Measurements from ENCODE around the gene CD68.
A peak's percentile ranks its signal among the peaks of the same experiment; 100 is the strongest.

Gene CD68

DNA sequence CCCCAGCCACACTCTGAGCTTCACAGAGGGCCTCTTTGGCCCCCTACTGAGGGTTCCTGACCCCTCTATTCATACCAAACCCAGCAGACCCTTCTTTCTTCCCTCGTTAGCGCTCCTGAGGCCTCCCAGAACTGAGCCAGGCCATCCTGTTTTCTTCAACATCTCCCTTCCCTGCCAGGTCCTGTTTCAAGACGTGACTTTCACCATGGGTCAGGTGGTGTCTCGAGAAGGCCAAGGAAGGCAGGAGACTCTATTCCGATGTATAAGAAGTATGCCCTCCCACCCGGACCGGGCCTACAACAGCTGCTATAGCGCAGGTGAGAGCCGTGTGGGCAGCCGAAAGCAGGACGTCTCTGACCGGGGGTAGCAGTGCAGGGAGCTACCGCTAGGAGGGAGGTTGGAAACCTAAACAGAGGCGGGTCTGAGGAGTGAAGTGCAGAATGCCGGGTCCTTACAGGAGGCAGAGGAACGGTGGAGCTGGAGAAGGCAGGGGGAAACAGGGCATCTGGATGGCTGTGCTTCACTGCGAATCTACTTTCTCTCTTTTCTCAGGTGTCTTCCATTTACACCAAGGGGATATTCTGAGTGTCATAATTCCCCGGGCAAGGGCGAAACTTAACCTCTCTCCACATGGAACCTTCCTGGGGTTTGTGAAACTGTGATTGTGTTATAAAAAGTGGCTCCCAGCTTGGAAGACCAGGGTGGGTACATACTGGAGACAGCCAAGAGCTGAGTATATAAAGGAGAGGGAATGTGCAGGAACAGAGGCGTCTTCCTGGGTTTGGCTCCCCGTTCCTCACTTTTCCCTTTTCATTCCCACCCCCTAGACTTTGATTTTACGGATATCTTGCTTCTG lies 19.0 kb upstream of the CD68 start:
- no peak for DNase-seq

GRCh38 chr17:7561028-7561575 lies 18.3 kb upstream of the CD68 start:
- DNase-seq = no peak

DNA sequence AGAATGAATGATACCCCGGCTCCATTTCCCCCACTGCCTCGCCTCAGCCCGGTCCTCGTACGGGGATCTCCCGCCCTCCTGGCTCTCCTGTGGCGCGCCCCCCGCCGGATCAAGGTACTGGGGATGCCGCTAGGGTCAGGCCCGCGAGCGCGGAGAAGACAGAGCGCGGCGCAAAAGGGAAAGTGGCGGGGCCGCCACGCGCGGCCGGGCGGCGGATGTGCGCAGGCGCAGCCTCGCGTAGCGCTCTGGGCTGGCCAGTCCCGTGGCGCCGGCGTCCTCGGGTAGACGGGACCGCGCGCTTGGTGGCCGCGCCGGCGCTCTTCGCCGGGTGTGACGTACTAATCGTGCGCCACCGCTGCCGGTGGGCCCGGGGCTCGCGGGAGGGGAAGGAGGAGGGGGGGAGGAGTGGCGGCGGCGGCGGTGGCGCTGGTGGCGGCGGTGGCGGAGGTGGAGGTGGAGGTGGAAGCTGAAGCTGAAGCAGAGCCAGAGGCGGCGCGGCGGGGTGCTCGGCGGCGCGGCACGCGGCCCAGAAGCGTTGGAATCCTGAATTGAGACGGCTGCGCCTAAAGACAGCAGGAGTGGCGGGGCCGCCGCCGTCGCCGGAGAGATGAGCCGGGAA lies 17.7 kb upstream of the CD68 start, which contains the start of gene SENP3:
TSS of gene SENP3 (plus strand) at position 331 of the 619 bp plus-strand sequence. CDS start 1,158 bp downstream, outside the sequence.
- DNase-seq = no peak

DNA sequence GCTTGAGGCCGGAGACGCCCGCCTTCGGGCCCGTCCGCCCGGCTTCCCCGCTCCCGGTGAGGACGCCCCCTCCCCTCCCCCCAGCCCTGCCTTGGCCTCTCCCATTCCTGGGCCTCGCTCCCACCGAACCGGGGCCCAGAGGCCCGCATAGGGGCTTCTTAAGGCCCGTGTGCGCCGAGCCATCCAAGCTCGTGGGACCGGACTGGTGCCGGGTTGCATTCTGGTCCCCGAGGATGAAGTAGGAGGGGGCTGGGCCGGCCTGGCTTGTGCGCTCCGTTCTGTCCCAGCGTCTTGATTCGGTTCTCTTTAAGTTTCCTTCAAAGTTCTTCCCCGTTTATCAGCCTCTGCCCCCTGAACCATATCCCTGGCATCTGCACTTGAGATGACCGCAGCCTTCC lies 17.2 kb upstream of the CD68 start:
- no peak for DNase-seq

- DNase-seq = no peak
These were observed 16.1 kb upstream of the CD68 start for GRCh38 chr17:7563115-7563869.

- no peak for DNase-seq
These were observed 9.9 kb upstream of the CD68 start for GRCh38 chr17:7569571-7569970.

GRCh38 chr17:7570351-7570750 lies 9.1 kb upstream of the CD68 start:
- no peak for DNase-seq

GRCh38 chr17:7572338-7572587 lies 7.2 kb upstream of the CD68 start:
- no peak for DNase-seq

- peak; percentile 76 for DNase-seq
These were observed 6.7 kb upstream of the CD68 start for GRCh38 chr17:7572588-7573323.

GRCh38 chr17:7573324-7574080 lies 5.9 kb upstream of the CD68 start:
- DNase-seq = no peak

DNA sequence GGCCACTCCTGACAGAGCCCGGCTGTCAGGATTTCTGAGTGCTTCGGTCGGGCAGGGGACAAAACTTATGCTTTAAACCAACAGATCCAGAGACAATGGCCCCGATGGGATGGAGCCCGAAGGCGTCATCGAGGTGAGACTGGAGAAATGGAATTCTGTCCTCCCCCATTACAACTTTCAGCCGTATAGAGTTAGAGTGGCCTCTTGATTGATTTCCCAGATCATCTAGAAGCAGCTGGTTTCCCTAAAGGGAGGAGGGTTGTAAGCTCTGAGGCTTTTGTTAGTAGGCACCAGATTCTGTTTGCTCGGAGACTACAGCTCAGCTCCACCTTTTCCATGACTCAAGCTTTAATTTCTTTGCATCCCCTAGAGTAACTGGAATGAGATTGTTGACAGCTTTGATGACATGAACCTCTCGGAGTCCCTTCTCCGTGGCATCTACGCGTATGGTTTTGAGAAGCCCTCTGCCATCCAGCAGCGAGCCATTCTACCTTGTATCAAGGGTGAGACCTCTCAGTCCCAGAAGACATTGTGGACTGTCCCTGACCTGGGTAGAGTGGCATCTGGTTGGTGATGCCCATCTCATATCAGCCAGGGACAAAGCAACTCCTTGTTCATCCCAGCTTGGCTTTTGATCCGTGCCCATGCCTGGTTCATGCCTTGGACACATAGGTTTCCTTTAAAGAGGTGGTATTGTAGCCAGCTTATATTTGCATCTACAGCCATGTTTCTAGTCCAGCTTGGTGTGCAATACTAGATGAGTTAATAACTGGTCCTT lies 5.1 kb upstream of the CD68 start:
- no peak for DNase-seq

- no peak for DNase-seq
These were observed 4.0 kb upstream of the CD68 start for GRCh38 chr17:7575481-7575883.

GRCh38 chr17:7575959-7576358 lies 3.5 kb upstream of the CD68 start:
- DNase-seq = no peak

- no peak for DNase-seq
These were observed 3.0 kb upstream of the CD68 start for GRCh38 chr17:7576432-7576937.

GRCh38 chr17:7577327-7578199 lies 1.9 kb upstream of the CD68 start:
- DNase-seq = no peak

GRCh38 chr17:7579834-7580603 lies 581 bp downstream of the CD68 start:
- no peak for DNase-seq

- no peak for DNase-seq
These were observed 1.5 kb downstream of the CD68 start for GRCh38 chr17:7580604-7581575.
